Thoracic aorta (tissue), 2 donors: Measurements from ENCODE around the gene OR6C76. TPM values are rescaled to one million over a fixed set of nuclear protein-coding genes. Genes with fewer than 3 reads are reported as not detected.

Source experiments
- ATAC-seq: fragments of 150-250 bp; one replicate; pipeline ENCODE4 v1.8.0; 2017; ENCODE audit warnings: low read depth; ENCODE audit not compliant: insufficient number of reproducible peaks, low FRiP score
- DNase-seq: peaks from one replicate; pipeline ENCODE4 v3.0.0-alpha.2; 2020; ENCODE audit warnings: low spot score
- H3K27ac ChIP-seq, 2 donors: fragments of 200-600 bp; sonication (generic); 1 replicate in 1 of 2; 2 replicates in 1 of 2; pipeline ENCODE4 v1.5.1; 2016; ENCODE audit warnings: mild to moderate bottlenecking in 2 of 2, moderate library complexity in 2 of 2
- H3K27me3 ChIP-seq: fragments of 200-600 bp; sonication (generic); replicated peaks from 2 replicates; pipeline ENCODE4 v1.6.0; 2016; ENCODE audit warnings: mild to moderate bottlenecking; ENCODE audit not compliant: insufficient read depth
- H3K36me3 ChIP-seq: fragments of 200-600 bp; sonication (generic); one replicate; pipeline ENCODE4 v1.5.1; 2016
- H3K4me1 ChIP-seq, 2 donors: fragments of 200-600 bp; sonication (generic); 1 replicate in 1 of 2; 2 replicates in 1 of 2; pipeline versions ENCODE4 v1.5.1 to v1.6.0; 2016; ENCODE audit warnings: low read depth in 2 of 2, mild to moderate bottlenecking in 1 of 2; ENCODE audit not compliant: control insufficient read depth in 1 of 2
- H3K4me3 ChIP-seq: fragments of 200-600 bp; sonication (generic); 2 replicates; pipeline ENCODE4 v1.5.1; 2016; ENCODE audit warnings: mild to moderate bottlenecking
- H3K9me3 ChIP-seq: fragments of 200-600 bp; sonication (generic); 2 replicates; pipeline ENCODE4 v1.5.1; 2016
- total RNA-seq, 2 donors: library from RNA; depleted of rRNA; stranded (reverse); fragments of >200 nt; gene quantifications; one replicate each; pipeline versions ENCODE4 v1.1.0 to v1.2.3, GENCODE V29; 2016
- TF ChIP-seq, protein P1 (sequence below): fragments of 200-600 bp; sonication (generic); IDR thresholded peaks from one replicate; pipeline ENCODE4 v1.5.1; 2019; ENCODE audit warnings: antibody characterized with exemption

The OR6C76 gene
- total RNA-seq, 2 donors from 2014 or later: not detected

GRCh38 chr12:55472264-55472663 lies 46.2 kb downstream of the OR6C76 start:
- TF ChIP-seq, protein P1, sequence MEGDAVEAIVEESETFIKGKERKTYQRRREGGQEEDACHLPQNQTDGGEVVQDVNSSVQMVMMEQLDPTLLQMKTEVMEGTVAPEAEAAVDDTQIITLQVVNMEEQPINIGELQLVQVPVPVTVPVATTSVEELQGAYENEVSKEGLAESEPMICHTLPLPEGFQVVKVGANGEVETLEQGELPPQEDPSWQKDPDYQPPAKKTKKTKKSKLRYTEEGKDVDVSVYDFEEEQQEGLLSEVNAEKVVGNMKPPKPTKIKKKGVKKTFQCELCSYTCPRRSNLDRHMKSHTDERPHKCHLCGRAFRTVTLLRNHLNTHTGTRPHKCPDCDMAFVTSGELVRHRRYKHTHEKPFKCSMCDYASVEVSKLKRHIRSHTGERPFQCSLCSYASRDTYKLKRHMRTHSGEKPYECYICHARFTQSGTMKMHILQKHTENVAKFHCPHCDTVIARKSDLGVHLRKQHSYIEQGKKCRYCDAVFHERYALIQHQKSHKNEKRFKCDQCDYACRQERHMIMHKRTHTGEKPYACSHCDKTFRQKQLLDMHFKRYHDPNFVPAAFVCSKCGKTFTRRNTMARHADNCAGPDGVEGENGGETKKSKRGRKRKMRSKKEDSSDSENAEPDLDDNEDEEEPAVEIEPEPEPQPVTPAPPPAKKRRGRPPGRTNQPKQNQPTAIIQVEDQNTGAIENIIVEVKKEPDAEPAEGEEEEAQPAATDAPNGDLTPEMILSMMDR: no peak
- Histone ChIP-seq H3K27ac (no peak overlapping the region), H3K9me3 (no peaks in the 10 kb centered on the region), H3K27me3 (no peaks in the 10 kb centered on the region), H3K4me1 (no peaks in the 10 kb centered on the region), H3K36me3 (no peaks in the 10 kb centered on the region), H3K4me3 (no peak overlapping the region)
- DNase-seq: no peak
- ATAC-seq: no peak

Other genes starting within 250 kb of the OR6C76 start
- not detected for gene OR10A7, start 205.2 kb upstream of the OR6C76 start, total RNA-seq
- not detected for gene OR6C74, start 181.6 kb upstream of the OR6C76 start, total RNA-seq
- gene OR6C6, start 129.7 kb upstream of the OR6C76 start, total RNA-seq: not detected
- gene OR6C1, start 111.9 kb upstream of the OR6C76 start, total RNA-seq: not detected
- gene OR6C3, start 95.5 kb upstream of the OR6C76 start, total RNA-seq: not detected
- not detected for gene OR6C75, start 63.3 kb upstream of the OR6C76 start, total RNA-seq
- not detected for gene OR6C65, start 25.7 kb upstream of the OR6C76 start, total RNA-seq
- gene OR6C2, start 17.8 kb downstream of the OR6C76 start, total RNA-seq: not detected
- not detected for gene OR6C70, start 43.9 kb downstream of the OR6C76 start, total RNA-seq
- not detected for gene OR6C68, start 66.1 kb downstream of the OR6C76 start, total RNA-seq
- gene OR6C4, start 123.3 kb downstream of the OR6C76 start, total RNA-seq: not detected
- not detected for gene OR2AP1, start 146.2 kb downstream of the OR6C76 start, total RNA-seq
- not detected for gene OR10P1, start 210.6 kb downstream of the OR6C76 start, total RNA-seq